Globus pallidus (tissue), 1 donor: ENCODE data around the gene PRRC2A.
A peak's percentile ranks its signal among the peaks of the same experiment; 100 is the strongest.

ENCODE experiments used
- DNase-seq: peaks from one replicate; pipeline ENCODE4 v3.0.0-alpha.2; 2015; ENCODE audit warnings: low spot score

Gene PRRC2A

DNA sequence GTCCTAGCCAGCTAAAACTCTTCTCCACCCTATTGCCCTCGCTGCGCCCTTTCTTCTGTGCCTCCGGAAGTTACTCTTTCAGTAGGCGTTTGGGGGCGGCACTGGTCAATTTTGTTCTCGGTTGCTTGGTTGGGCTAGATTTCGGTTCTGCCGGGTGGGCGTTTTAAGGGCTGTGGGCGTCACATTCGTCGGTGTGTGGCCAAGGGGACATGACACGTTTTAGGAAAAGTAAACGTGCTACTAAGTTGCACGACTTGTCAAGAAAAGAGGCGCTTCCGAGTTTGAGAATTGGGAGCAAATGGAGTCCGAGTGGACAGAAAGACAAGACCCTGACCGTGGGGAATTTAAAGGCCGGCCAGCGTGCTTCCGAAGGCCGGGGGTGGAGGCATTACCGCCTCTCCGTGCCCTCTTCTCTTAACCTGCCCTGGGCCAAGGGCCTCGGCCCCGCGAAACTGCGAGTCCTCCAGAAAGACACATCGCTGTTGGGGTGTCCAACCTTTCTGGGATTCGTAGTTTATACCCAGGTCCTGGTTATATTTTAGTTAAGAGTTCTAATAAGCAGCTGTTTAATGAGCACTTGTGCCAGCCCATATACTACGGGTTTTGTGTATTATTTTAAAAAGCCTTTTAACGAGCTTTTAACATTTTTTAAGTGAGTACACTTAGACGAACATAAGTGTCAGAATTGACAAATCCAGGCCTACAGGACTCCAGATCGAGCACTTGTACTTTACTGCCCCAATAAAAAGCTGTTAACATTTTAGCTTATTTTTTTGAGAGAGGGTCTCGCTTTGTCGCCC, 32.6 kb downstream of the PRRC2A start:
- no peak for DNase-seq

DNA sequence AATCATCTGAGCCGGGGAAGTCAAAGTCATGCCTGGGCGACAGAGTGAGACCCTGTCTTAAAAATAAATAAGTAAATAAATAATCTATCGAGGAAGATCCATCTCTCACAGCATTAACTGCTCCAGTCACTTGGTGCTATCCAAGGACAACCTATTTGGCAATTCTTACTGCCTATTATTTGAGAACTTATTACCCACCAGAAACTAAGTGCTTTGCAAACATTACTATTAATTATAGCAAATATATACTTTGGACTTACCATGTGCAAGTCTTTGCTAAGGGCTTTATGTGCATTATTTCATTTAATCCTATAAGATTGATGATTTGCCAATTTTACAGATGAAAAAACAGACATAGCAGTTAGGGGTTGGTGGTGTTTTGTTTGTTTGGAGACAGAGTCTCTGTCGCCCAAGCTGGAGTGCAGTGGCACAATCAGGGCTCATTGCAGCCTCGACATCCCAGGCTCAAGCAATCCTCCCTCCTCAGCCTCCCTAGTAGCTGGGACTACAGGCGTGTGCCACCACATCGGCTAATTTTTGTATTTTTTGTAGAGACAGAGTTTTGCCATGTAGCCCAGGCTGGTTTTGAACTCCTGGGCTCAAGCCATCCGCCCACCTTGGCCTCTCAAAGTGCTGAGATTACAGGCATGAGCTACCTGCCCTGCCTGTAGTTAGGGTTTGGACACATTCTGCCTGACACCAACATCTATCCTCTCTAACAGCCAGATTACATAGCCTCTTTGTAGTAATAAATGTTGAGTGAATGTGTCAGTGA, 34.2 kb downstream of the PRRC2A start:
- no peak for DNase-seq

DNA sequence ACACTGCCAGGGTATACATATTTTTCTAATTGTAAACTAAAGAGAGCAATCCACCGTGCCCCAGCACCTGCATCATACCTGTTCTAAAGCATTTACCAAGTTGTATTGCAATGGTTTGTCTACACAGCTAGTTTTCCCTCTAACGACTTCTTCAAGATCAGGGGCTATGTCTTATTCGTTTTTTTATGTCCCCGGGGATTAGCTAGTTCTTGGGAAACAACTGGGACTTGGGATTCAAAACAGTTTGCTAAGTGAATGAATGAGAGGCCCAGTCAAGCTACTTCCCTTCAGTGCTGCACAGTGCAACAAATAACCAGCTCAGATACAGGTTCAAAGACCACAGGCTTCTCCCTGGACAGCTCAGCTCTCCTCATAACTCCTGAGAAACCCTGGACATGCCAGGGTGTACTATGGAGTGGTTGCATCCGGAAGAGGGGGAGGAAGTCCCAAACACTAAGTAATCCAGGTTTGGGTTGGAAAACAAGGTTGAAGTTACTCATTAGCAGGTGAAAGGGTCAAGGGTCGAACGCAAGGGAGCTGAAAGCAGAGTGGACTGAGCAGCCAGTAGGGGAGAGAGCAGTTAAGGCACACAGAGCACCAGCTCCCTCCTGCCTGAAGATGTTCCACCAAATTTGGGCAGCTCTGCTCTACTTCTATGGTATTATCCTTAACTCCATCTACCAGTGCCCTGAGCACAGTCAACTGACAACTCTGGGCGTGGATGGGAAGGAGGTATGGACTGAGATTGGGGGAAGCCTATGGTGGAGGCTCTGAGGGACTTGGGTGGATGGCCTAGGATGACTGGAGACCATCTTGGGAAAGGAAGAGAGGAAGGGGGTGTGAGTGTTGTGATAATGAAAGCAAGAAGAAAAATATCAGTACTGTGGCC, 35.1 kb downstream of the PRRC2A start, which contains the start of gene APOM:
Gene APOM (plus strand): TSS at position 546 of the 889 bp plus-strand sequence. CDS start 73 bp downstream, at position 619.
- DNase-seq, result no peak

DNA sequence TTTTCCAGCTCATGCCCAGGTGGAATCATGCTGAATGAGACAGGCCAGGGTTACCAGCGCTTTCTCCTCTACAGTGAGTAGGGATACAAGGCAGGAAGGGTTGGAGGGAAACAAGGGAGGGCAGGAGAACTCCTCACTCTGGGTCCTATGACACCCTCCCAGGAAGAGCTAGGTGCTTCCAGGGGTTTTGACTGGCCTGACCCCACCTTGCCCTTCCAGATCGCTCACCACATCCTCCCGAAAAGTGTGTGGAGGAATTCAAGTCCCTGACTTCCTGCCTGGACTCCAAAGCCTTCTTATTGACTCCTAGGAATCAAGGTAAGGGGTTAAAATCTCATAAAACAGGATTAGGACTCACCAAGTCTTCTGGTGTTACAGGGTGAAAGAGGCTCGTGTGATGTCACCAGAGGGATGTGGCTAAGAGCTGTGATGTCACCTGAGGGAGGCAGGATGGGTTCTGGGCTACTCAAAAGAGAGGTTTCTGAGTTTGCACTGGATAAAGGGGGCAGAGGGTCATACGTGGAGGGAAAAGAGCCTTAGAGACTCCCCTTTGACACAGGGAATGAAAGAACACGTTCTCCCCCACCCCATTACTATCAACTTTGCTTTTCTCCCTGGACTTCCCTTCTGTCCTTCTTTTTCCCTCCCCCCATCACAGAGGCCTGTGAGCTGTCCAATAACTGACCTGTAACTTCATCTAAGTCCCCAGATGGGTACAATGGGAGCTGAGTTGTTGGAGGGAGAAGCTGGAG, 37.1 kb downstream of the PRRC2A start:
- no peak for DNase-seq

DNA sequence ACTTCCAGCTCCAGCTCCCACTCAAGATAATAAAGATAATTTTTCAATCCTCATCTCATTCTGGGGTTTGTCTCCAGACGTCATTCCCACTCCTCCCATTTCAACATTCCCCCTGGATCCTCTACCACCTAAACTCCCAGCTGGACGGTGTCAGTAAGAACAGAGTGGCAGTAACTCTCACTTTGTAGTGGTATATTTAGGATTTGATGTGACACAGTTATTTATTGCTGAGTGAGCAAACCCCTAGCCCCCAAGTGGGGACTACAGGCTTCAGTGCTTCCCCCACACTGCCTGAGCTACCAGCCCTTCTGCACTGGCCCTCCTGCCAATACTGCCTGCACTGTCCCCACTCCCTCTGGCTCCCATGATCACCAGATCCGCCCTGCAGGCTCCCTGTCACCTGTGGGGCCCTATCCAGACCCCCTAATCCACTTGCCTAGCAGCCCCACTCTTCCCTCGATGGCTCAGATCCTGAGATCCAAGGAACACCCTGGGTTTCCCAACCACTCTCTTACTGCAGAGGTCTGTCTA, 37.7 kb downstream of the PRRC2A start:
- DNase-seq, result no peak

DNA sequence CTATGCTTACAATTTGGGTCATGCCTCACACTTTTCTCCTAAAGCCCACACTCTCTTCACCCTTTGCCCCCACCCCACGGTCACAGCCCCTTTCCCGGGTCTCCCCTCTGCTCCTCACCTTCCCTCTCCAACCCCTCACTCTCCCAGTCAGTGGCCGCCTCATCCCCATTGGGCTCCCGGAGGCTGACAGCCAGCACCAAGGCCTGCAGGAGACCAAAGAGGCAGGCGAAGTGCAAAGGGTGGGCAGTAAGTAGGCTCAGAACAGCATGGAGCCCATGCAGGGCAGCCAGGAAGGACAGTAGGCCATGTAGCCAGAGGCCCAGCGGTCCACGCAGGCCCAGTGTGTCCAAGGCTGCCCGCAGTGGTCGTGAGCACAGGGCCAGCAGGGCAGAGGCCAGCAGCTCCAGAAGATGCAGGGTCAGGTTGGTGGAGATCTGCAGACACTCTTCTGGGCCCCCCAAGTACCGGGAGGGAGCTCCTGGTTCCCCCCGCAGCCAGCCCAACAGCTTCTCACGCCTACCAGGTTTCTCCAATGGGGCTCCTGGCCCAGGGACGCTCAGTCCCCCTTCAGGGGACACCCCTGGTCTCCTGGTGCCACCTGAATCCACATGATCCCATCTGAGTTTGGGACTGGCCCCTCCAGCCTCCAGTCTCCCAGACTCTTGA, 38.6 kb downstream of the PRRC2A start:
- DNase-seq, result no peak

DNA sequence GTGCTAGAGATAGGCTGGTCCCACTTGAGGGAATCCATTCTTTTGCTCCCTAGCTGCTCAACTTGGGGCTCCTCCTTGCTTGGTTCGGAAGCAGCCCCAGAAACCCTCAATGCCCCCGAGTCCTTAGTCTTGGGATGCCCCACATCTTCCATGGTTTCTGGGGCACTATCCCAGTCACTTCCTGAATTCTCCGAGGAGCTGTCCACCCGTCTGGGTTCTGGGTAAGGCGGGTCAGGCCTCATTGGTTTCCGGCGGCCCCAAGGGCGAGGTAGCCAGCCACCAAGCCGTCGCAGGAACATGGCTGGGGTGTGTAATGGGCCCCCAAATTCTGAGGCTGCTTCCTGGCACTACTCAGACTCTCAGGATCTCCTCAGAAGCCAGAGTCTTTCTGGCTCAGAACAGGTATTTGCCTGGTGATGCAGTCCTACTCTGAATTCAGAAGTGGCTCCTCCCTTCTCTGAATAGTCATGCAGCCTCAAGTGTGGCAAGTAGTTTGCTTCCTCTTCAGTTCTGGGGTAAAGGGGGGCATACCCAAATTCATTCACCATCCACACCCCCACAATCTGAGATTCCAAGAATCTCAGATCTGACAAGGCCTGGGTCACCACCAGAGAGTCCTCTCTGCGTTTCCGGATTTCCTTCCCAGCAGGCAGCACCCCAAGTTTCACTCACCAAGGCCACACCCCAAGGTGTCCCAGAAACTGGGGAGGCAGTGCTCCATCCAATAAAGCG, 39.3 kb downstream of the PRRC2A start:
- no peak for DNase-seq

DNA sequence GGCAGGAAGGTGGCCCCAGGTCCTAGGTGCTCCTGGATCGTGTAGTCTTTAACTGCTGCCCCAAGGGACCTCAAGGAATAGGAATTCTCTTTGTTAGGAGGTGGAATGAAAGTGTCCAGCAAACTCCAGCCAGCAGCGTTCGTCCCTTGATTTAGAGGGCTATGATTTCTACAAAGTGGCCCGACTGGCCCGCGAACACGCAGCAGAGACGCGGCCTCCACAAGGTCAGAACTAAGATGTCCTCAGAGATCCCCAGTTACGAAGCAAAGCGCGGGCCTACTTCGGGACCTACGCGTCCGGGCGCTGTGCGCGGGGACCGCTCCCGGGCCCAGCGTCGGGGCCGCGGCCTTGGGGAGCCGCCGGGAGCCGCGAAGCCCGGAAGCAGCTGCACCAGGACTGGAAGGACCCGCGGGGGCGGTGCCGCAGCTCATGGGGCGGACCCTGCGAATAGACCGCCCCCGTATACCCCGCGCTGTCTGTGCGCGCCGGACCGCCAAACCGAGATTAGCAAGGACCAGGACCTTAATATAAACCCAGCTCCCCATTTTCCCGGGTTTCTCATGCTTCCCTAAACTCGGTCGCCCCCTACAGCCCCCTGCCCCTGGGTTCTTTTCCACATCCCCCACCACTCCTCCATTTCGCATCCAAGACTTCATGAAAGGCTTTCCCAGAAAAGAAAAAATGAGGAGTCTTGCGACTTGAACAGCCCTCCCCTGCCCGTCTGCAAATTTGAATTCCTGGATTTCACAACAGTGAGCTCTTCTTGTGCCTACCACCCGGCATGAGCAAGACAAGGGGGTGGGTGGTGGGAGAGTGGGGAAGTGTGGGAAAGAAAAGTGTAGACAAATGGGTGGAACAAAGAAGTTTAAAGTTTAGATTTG, 40.1 kb downstream of the PRRC2A start, which contains the start of gene C6orf47:
Gene C6orf47 (minus strand): TSS at position 398 of the 881 bp plus-strand sequence. CDS start 831 bp downstream, outside the sequence.
- peak; percentile 82 for DNase-seq

DNA sequence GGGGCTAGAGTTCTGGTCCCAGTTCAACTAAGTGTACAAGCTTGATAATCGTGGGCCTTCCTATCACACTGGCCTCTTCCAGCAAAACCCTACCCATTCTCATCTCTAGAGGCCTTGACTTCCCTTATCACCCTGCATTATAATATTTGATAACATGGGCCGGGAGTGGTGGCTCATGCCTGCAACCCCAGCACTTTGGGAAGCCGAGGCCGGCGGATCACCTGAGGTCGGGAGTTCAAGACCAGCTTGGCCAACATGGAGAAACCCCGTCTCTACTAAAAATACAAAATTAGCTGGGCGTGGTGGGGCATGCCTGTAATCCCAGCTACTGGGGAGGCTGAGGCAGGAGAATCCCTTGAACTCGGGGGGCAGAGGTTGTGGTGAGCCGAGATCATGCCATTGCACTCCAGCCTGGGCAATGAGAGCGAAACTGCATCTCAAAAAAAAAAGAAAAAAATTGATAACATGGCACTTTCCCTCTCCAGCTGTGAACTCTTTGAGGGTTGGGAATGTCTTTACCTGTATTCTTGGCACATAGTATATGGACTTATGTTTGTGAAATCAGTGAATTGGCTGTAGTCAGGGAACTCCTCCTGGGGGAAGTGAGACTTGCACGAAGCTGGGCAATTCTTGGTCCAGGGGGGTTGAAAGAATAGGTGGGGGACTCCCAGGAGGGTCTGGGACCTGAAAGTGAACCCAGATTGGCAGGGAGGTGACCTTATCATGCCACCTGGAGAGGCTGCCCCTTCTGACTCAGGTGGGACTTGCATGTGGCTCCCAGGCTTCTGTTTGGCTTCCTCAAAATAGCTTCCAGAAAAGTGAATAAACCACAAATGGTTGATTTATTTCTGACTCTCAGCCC, 41.0 kb downstream of the PRRC2A start:
- DNase-seq, result no peak

DNA sequence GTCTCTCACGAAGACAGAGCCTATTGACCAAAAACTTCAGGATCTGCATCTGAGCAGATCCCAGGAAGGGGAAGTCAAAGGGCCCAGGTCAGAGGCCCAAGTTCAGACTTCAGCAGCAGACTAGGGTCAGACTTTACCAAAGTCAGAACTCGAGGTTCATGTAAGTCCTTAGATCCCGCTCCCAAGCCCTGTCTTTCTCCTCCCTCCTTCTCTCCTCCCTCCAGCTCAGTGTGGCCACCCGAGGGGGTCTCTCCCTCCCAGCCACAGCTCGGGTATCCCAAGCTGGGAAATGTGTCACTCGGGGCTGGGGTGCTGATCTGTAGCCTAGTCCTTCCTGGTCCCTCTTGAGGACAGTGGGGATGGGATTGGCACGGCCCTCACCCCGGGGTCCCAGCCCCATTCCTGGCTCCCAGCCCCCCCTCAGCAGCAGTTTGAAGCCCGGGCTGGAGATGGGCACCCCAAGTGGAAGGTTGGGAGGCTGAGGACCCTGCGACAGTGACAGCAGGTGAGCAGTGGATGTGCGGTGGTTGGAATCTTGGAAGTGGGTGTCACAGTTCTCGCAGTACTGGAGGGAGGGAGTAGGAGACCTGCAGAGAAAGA, 41.7 kb downstream of the PRRC2A start:
- DNase-seq, result no peak

DNA sequence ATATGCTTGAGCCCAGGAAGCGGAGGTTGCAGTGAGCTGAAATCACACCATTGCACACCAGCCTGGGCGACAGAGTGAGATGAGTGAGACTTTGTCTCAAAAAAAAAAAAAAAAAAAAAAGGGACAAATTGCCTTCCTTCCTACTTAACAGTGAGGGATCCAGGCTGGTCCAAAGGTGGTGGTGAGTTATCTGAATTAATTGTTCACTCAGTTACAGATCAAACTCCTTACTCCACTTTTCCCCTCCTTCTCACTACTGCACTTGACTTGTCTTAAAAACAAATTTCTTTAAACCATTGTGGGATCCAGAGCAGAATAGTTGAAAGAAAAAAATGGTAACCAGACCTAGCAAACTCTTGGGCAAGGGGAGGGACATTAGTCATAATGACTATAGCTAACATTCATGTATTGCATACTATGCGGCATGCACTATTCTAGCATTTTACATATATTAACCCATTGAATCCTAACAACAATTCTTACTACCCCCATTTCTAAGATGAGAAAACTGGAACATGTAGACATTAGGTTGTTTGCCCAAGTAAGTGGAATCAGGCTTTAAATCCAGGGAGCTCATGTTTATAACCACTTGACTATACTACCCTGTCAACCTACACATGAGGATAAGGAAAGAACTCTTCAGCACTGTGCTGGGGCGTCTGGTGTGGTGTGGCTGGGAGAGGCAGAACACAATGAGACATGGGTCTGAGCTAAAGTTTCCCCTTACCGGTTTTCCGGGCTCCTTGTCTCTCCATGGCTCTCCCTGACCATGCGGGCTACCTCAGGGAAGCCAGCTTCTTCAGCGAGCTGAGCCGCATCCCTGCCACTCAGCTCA, 42.8 kb downstream of the PRRC2A start:
- no peak for DNase-seq

DNA sequence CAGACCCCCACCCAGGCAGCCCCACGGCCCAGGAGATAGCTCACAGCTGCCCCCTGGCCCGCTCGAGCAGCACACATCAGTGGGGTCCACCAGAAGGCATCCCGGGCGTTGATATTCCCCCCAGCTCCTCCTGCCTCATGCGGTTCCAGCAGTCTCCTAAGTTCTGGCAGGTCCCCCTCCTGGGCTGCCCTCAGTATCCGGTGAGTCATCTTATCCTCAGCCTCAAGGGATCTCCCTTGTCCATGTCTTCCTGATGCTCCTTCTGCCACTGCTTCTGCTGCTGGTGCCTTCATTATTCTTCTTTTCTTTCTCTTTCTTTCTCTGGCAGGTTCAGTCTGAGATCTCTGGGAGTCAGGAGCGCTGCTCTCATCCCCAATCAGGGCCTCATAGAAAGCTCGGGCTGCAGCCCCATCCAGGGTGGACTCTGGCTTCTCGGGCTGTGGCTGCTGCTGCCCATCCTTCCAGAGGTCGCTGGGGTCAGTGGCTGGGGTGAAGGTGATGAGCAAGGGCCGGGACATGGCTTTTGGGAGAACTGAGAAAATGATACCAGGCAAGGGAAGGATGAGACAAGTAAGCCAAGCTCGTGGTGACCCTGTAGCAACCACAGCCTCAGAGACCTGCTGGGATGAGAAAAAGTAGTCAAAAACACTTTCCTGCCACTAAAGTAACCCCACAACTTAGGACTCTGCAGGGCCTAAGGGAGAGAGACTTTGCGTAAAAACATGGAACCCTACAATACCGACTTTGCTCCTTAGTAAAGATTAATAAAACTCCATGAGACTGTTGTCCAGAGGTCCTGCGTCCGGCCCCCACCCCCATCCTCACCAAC, 43.7 kb downstream of the PRRC2A start:
- DNase-seq, result no peak

DNA sequence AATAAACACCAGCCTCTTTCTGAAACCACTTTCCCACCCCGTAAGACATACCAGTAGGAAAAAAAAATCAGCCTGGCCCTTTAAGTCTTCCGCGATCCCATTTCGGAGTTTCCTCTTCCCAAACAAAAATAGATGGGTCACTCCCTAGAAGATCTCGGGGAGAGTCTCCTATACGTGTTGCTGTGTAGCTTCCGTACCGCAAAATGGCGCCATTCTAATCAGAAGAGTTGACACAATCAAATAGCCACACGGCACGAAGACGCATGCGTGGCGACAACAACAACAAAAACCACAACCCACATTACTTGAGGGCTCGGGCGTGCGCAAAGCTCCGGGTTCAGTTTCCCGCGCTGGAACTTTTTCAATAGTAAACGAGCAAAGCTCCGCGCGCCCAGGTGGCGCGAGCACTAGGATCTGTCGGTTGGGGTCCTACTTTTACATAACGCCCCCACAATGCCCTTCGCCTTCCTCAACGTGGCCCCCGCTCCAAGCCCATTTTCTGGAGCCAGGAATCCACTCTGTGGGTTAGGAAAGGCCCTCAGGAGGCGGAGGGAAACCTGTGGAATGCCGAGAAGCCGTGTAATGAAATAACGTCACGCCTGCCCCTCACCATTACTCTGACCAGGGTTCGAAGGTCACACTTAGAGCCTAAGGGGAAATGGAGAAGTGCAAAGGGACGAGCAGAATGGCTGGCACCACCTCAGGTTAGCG, 44.4 kb downstream of the PRRC2A start, which contains the start of gene GPANK1:
Gene GPANK1 (minus strand): TSS at position 208 of the 711 bp plus-strand sequence. CDS start 519 bp downstream, outside the sequence.
- DNase-seq, result peak; percentile 94

DNA sequence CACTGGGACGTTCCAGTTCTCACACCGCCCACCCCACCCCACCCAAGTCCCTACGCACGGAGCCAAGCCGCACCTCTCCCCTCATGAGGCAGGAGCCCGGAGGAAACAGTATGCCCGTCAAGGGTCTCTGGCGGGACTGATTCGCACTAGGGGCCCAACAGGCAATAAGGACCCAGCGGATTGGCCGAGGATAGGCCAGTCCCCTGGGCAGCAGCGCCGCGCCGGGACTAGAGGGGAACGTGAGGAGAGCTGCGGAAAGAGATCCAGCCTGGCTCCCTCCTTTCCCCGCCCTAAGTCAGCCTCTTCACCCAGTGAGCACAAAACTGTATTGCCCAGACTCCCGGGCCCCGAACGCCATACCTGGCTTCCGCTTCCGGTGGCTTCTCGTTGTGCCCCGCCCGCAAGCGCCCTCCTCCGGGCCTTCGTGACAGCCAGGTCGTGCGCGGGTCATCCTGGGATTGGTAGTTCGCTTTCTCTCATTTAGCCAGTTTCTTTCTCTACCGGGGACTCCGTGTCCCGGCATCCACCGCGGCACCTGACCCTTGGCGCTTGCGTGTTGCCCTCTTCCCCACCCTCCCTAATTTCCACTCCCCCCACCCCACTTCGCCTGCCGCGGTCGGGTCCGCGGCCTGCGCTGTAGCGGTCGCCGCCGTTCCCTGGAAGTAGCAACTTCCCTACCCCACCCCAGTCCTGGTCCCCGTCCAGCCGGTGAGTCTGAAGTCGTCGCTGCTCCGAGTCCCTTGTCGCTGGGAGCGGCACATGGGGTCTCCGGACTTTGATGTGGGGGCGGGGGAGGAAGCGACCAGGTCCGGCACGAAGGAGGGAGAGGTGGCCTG, 45.2 kb downstream of the PRRC2A start, which contains the start of gene CSNK2B:
Gene CSNK2B (plus strand): TSS at position 580 of the 836 bp plus-strand sequence. CDS start 752 bp downstream, outside the sequence.
- peak; percentile 99 for DNase-seq
